ENCODE measurements around the gene GDPD5.

GDPD5 gene, protein sequence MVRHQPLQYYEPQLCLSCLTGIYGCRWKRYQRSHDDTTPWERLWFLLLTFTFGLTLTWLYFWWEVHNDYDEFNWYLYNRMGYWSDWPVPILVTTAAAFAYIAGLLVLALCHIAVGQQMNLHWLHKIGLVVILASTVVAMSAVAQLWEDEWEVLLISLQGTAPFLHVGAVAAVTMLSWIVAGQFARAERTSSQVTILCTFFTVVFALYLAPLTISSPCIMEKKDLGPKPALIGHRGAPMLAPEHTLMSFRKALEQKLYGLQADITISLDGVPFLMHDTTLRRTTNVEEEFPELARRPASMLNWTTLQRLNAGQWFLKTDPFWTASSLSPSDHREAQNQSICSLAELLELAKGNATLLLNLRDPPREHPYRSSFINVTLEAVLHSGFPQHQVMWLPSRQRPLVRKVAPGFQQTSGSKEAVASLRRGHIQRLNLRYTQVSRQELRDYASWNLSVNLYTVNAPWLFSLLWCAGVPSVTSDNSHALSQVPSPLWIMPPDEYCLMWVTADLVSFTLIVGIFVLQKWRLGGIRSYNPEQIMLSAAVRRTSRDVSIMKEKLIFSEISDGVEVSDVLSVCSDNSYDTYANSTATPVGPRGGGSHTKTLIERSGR

GRCh38 chr11:75525433-75526191 lies at the start of gene GDPD5:
Gene GDPD5 (minus strand): TSS chr11:75525941. CDS start chr11:75477735, 48,206 bp downstream.
- DNase-seq = peak; percentile 78

- DNase-seq = no peak
Observed at GRCh38 chr11:75574698-75575602, 49.2 kb upstream of the GDPD5 start.

DNA sequence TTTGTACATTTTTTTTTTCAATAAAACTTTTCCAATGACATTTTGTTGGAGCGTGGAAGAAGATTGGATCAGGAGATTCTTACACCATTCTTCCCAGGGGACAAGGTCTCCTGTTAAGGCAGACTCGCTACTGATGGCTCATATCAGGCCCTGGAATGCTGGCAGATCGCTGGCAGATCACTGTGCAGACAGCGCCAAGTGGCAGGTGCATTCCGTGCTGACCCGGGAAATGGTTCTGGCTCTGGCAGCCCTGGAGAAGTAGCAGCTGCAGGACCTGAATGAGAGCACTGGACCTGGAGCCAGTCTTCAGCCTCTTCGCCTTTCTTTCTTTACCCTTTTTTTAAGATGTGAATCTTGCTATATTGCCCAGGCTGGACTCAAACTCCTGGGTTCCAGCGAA lies 47.0 kb upstream of the GDPD5 start:
- no peak for DNase-seq

- no peak for DNase-seq
Observed at GRCh38 chr11:75571625-75572024, 45.9 kb upstream of the GDPD5 start.

GRCh38 chr11:75570559-75571139 lies 44.9 kb upstream of the GDPD5 start:
- no peak for DNase-seq

DNA sequence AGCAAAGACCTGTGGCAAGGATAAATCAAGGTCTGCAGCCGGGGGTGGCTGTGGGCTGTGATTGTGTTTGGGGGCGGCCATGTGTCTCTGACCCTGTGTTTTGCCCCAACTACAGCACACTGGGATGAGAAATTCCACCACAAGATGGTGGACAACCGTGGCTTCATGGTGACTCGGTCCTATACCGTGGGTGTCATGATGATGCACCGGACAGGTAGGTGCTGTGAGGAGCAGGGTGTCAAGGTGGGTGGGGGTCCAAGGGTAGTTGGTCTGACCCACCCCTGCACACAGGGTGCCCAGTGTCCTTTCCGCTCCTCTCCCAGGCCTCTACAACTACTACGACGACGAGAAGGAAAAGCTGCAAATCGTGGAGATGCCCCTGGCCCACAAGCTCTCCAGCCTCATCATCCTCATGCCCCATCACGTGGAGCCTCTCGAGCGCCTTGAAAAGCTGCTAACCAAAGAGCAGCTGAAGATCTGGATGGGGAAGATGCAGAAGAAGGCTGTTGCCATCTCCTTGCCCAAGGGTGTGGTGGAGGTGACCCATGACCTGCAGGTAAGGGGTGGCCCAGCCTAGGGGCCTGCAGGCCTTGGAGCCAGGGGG lies 43.0 kb upstream of the GDPD5 start:
- no peak for DNase-seq

- DNase-seq = no peak
Observed at GRCh38 chr11:75567971-75568370, 42.2 kb upstream of the GDPD5 start.

DNA sequence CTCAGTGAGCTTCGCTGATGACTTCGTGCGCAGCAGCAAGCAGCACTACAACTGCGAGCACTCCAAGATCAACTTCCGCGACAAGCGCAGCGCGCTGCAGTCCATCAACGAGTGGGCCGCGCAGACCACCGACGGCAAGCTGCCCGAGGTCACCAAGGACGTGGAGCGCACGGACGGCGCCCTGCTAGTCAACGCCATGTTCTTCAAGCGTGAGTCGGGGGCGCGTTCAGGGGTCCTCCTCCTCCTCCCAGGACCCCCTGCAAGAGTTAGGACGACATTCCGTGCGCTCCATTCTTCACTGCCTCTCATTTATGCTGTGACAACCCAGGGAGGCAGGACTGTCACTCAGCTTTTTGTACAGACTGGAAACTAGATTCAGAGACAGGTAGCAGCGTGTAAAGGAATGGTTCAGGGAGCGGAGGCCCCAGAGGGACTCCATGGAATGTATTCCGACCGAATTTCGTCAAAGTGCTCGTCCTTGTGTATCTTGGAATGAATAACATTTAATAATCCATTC lies 41.1 kb upstream of the GDPD5 start:
- no peak for DNase-seq

- no peak for DNase-seq
Observed at GRCh38 chr11:75565916-75566762, 40.4 kb upstream of the GDPD5 start.

DNA sequence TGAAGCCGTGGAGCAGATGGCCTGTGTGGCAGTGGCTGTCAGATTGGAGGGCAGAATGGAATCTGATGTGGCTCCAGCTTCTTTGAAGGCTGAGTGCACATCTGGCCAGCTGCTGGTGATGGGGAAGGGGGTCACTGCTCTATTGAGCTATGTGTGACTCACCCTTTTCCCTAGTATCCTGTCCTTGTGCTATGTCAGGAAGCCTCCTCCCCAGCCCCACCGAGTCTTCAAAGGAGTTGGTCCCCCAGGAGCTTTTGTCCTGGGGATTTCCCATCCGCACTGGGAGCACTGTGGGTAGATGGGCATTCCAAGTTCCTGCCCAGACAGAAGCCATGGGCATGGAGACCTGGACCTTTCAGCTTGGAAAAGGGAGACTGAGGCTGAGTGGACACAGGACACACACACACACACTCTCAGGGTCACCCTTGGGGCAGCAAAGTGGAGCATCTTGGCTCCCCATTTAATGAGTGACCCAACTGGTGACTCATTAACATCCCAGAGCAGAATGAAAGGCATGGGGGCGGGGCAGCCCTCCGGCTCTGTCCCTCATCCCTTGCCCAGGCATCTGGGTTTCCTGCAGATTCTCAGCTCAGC lies 39.6 kb upstream of the GDPD5 start:
- DNase-seq = no peak

DNA sequence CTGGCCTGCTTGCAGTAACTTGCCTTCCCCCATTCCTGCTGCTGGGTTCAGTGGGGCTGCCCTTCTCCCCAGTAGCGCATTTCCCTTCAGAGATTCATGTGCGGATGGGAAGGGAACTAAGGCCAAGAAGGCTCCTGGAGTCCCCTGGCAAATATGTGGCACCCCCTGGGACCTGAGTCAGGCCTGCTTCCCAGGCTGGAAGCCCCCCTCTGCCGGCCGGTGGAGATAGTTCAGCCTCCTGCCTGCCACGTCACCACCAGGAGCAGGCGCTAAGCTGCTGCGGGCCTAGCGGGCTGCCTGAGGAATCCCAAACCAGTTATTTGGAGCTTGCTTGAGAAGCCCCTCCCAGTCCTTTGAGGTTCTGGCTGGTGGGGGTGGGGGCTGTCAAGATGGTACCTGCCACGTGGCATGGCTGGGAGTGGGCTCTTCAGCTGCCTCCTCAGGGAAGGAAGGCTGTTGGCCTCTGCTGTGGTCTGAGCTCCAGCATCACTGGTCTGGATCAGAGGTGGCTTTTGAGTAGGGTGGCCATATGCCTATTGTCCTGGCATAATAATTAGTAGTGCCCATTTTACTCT lies 38.3 kb upstream of the GDPD5 start:
- DNase-seq = no peak

DNA sequence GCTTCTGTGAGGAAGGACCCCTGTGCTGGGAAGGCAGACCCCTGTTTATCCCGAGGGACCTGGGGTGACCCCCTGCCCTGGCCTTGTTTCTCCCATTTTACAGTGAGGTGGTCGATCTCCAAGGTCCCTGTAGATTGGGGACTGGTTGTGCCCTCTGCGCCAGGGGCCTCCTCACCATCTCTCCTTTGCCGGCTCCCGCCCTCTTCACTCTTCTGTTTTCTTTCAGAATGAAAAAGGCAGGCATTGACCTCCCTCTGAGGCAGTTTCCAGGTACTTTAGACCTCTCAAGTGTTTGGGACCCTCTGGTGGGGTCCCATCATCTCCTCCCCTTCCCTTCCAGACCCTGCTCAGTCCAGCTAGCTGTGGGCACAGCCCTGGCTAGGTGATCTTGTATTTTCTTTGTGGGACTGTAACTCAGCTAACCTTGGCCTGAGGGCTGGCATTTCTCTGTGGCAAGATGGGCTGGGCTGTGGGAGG lies 37.8 kb upstream of the GDPD5 start:
- DNase-seq = no peak

GRCh38 chr11:75562836-75563484 lies 37.2 kb upstream of the GDPD5 start:
- no peak for DNase-seq

GRCh38 chr11:75562048-75562835 lies 36.5 kb upstream of the GDPD5 start, which contains the start of gene SERPINH1:
Gene SERPINH1 (plus strand): TSS chr11:75562253. CDS start chr11:75566350, 4,097 bp downstream.
- peak; percentile 81 for DNase-seq

DNA sequence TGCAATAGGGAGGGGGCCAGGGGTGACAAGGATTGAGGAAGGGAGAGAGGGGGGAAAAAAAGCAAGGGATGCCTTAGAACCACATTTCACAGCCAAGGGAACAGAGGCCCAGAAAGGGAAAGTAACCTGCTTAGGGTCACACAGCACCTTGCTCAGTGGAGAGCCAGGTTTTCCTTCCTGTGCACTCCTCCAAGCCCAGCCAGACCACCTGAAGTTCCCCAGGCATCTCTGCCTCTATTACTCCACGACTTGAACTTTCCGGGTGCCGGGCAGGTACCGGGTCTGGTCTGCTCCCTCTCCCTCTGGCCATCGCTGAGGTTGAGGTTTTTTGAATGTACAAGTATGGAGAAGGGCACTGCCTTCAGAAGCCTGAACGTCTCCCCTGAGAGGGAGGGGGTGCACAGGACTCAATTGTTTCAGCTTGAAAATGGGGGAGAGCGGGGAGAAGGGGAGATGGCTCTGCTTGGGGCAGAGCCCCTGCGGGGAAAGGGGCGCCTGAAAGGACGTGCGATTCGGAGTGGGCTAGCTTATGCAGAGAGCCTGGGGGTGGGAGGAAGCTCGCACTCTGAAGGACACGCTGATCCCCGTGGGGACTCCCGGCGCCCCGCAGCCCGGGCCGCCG lies 35.8 kb upstream of the GDPD5 start:
- DNase-seq = no peak

- no peak for DNase-seq
Observed at GRCh38 chr11:75560644-75561043, 34.9 kb upstream of the GDPD5 start.

GRCh38 chr11:75558939-75559843 lies 33.5 kb upstream of the GDPD5 start:
- DNase-seq = no peak
